Tibial artery (tissue), 4 donors: ENCODE results near the gene ATP1A3.

Source experiments
- DNase-seq, 2 donors: peaks; one replicate each; pipeline ENCODE4 v3.0.0-alpha.2; 2019
- H3K27ac ChIP-seq, 2 donors: fragments of 200-600 bp; sonication (generic) in 1 of 2; 1 replicate in 1 of 2; 2 replicates in 1 of 2; pipeline ENCODE4 v1.5.1; 2018 to 2019; ENCODE audit warnings: mild to moderate bottlenecking in 1 of 2
- H3K27me3 ChIP-seq, 2 donors: fragments of 200-600 bp; sonication (generic) in 1 of 2; one replicate each; pipeline versions ENCODE4 v1.5.1 to v1.6.0; 2016 to 2019
- H3K36me3 ChIP-seq, 3 donors: fragments of 200-600 bp; sonication (generic) in 2 of 3; one replicate each; pipeline ENCODE4 v1.5.1; 2016 to 2019; ENCODE audit warnings: mild to moderate bottlenecking in 2 of 3
- H3K4me1 ChIP-seq, 4 donors: fragments of 200-600 bp; sonication (generic) in 2 of 4; 1 replicate in 3 of 4; 2 replicates in 1 of 4; pipeline ENCODE4 v1.5.1; 2016 to 2019
- H3K4me3 ChIP-seq, 2 donors: fragments of 200-600 bp; sonication (generic) in 1 of 2; 1 replicate in 1 of 2; 2 replicates in 1 of 2; pipeline ENCODE4 v1.5.1; 2018 to 2019; ENCODE audit warnings: mild to moderate bottlenecking in 2 of 2
- H3K9me3 ChIP-seq, 3 donors: fragments of 200-600 bp; sonication (generic) in 1 of 3; one replicate each; pipeline ENCODE4 v1.5.1; 2016 to 2019
- intact Hi-C: fragments of 100-400 bp; cut with DNase I; formaldehyde crosslinking; loops from one replicate; pipeline ENCODE4 v1.15.0; 2023; ENCODE audit warnings: low total_unique reads
- TF ChIP-seq, protein P1 (sequence below), 2 experiments: fragments of 200-600 bp in 1 of 2; fragments of 450-650 bp in 1 of 2; IDR thresholded peaks; one replicate each; pipeline ENCODE4 v1.5.1; 2017 to 2019; ENCODE audit warnings: antibody characterized with exemption in 2 of 2, mild to moderate bottlenecking in 1 of 2, moderate library complexity in 1 of 2

Gene ATP1A3

DNA sequence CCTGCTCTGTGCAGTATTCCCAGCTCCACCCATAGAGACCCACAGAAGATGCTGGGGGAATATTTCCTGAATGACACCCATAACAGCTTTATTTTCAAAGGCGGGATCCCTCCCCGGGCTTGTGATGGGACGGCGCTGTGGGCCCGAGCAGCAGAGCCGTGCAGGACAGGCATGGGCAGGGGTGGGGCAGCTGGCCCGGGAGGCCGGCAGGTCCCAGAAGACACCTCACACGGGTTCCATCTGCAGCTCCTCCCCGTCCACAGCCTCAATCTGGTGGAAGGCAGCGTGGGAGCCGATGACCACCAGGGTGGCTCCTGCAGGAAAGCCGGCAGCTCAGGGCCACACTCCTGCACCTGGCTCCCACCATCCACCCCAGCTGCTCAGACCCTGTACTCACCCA is 37.4 kb downstream of the ATP1A3 start:
- H3K27ac ChIP-seq = no peak overlapping the region
- no peaks in the 10 kb centered on the region for H3K27me3 ChIP-seq
- DNase-seq = no peak
- H3K36me3 ChIP-seq = peaks cover 0 to 32% (median 14%) of the 10 kb centered on the region in 3 donors
- no peak overlapping the region for H3K4me3 ChIP-seq
- no peaks in the 10 kb centered on the region for H3K9me3 ChIP-seq
- intact Hi-C loops = loop anchor here (5.0 kb wide), 1 partner anchor 74 kb away; the partner anchor contains the start of gene ARHGEF1
- TF ChIP-seq, protein P1, sequence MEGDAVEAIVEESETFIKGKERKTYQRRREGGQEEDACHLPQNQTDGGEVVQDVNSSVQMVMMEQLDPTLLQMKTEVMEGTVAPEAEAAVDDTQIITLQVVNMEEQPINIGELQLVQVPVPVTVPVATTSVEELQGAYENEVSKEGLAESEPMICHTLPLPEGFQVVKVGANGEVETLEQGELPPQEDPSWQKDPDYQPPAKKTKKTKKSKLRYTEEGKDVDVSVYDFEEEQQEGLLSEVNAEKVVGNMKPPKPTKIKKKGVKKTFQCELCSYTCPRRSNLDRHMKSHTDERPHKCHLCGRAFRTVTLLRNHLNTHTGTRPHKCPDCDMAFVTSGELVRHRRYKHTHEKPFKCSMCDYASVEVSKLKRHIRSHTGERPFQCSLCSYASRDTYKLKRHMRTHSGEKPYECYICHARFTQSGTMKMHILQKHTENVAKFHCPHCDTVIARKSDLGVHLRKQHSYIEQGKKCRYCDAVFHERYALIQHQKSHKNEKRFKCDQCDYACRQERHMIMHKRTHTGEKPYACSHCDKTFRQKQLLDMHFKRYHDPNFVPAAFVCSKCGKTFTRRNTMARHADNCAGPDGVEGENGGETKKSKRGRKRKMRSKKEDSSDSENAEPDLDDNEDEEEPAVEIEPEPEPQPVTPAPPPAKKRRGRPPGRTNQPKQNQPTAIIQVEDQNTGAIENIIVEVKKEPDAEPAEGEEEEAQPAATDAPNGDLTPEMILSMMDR (IDR thresholded peaks at IDR 0.05) = no peak
- H3K4me1 ChIP-seq = peaks cover 0 to 19% (median 13%) of the 10 kb centered on the region in 4 donors

DNA sequence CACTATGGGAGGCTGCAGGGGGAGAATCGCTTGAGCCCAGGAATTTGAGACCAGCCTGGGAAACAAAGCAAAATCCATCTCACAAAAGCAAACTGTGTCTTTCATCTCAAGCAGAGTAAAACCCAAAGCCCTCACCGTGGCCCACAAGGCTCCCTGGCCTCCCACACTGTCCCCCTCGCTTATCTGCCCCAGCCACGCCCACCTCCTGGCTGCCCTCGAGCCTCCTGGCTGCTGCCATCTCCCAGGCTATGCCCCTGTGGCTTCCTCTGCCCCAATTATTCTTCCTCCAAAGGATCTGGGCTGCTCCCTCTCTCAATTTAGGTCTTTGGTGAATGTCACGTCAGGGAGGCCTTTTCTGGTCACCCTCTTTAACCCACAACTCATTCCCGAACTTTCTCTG is 38.5 kb downstream of the ATP1A3 start:
- intact Hi-C loops = loop anchor here (5.0 kb wide), 1 partner anchor 73 kb away; the partner anchor contains the start of gene ARHGEF1
- H3K36me3 ChIP-seq = peaks cover 0 to 32% (median 14%) of the 10 kb centered on the region in 3 donors
- TF ChIP-seq, protein P1 (IDR thresholded peaks at IDR 0.05) = no peak
- no peak for DNase-seq
- H3K27ac ChIP-seq = no peak overlapping the region
- H3K4me3 ChIP-seq = no peak overlapping the region
- H3K9me3 ChIP-seq = no peaks in the 10 kb centered on the region
- H3K4me1 ChIP-seq = peaks cover 0 to 19% (median 13%) of the 10 kb centered on the region in 4 donors
- H3K27me3 ChIP-seq = no peaks in the 10 kb centered on the region

GRCh38 chr19:41951686-41952172 is 42.3 kb downstream of the ATP1A3 start:
- Histone ChIP-seq H3K9me3 (no peaks in the 10 kb centered on the region), H3K36me3 (peaks cover 0 to 27% (median 11%) of the 10 kb centered on the region in 3 donors), H3K27ac (no peak overlapping the region), H3K4me3 (no peak overlapping the region), H3K27me3 (no peaks in the 10 kb centered on the region), H3K4me1 (no peaks in the 10 kb centered on the region)
- TF ChIP-seq, protein P1 (IDR thresholded peaks at IDR 0.05) = peak; percentile 86 to 99
- peak; percentile 63 to 84 for DNase-seq
- intact Hi-C loops = no loop called here

GRCh38 chr19:41947091-41947490 is 46.9 kb downstream of the ATP1A3 start:
- H3K4me1 ChIP-seq = no peaks in the 10 kb centered on the region
- H3K9me3 ChIP-seq = no peaks in the 10 kb centered on the region
- DNase-seq = no peak
- intact Hi-C loops = no loop called here
- H3K27me3 ChIP-seq = peaks cover 0 to 35% of the 10 kb centered on the region in 2 donors
- no peak overlapping the region for H3K4me3 ChIP-seq
- H3K36me3 ChIP-seq = peaks cover 0 to 6% (median 0%) of the 10 kb centered on the region in 3 donors
- no peak overlapping the region for H3K27ac ChIP-seq
- TF ChIP-seq, protein P1 (IDR thresholded peaks at IDR 0.05) = no peak

DNA sequence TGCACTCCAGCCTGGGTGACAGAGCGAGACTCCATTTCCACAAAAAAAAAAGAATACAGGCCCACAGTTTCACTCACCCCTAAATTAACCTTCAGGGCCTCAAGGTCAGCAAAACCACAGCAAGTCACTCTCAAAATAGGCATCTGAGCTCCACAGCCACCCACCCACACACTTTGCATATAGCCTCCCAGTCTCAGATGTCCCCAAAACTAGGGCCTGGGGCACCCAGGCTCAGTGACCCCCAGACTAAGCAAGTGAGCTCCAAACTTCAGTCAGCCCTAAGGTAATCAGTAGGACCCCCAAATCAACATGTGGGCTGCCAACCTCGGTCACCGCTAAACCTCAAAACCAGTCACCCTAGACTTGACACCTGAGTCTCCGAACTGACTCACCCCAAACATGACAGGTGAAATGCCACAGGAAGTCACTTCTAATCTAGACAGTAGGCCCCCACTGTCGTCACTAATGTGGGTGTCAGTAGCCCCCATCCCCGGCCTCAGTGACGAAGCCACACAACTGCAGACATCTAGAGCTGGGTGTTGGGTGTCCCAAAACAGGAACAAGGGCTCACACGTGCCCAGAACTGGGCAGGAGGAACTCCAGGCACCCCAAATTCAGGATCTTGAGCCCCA is 48.8 kb downstream of the ATP1A3 start:
- Histone ChIP-seq H3K27me3 (peaks cover 5 to 53% of the 10 kb centered on the region in 2 donors), H3K36me3 (peaks cover 0 to 6% (median 0%) of the 10 kb centered on the region in 3 donors), H3K4me3 (no peak overlapping the region), H3K9me3 (no peaks in the 10 kb centered on the region), H3K4me1 (peaks cover 0 to 14% (median 10%) of the 10 kb centered on the region in 4 donors), H3K27ac (no peak overlapping the region)
- DNase-seq = no peak
- TF ChIP-seq, protein P1 (IDR thresholded peaks at IDR 0.05) = no peak
- intact Hi-C loops = no loop called here
